HL-60 (cell line): ENCODE data around the gene ABCD1.
"Not testable (repeated sequence)": the region's sequence is repeated elsewhere in the genome, so short reads cannot be mapped to it uniquely, and the experiment has no call there.

Source experiments
- GABPA ChIP-seq: IDR thresholded peaks from 2 replicates; pipeline ENCODE4 v1.6.1; 2012; ENCODE audit warnings: low read depth
- POLR2AphosphoS5 ChIP-seq: IDR thresholded peaks from 2 replicates; pipeline ENCODE4 v1.6.1; 2012; ENCODE audit warnings: low read depth
- SPI1 ChIP-seq: IDR thresholded peaks from 2 replicates; pipeline ENCODE4 v1.6.1; 2012; ENCODE audit warnings: low read depth, mild to moderate bottlenecking, borderline replicate concordance
- TF ChIP-seq, protein P1 (sequence below): IDR thresholded peaks from one replicate; pipeline ENCODE4 v1.5.1; 2011; ENCODE audit warnings: low read length, control low read depth, inconsistent platforms; ENCODE audit not compliant: insufficient read depth
- TF ChIP-seq, protein P2 (sequence below): IDR thresholded peaks from 2 replicates; pipeline ENCODE4 v1.6.1; 2012; ENCODE audit warnings: low read depth; ENCODE audit not compliant: insufficient replicate concordance

DNA sequence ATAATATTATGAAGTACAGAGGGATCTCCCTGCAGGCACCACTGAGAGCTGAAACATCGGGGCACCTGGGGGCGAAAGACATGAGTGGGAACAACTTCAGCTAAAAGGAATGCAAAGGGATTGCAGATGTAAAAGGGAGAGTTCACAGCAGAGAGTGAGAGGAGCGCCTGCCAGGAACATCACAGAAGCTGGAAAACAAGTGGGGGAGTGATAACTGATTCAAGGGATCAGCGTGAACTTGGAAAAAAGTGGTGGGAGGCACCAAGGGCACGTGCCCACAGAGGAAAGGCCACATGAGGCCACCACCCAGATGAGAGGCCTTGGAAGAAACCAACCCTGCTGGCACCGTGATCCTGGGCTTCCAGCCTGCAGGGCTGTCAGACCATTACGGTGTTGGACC is 24.4 kb downstream of the ABCD1 start:
- TF ChIP-seq, protein P1, sequence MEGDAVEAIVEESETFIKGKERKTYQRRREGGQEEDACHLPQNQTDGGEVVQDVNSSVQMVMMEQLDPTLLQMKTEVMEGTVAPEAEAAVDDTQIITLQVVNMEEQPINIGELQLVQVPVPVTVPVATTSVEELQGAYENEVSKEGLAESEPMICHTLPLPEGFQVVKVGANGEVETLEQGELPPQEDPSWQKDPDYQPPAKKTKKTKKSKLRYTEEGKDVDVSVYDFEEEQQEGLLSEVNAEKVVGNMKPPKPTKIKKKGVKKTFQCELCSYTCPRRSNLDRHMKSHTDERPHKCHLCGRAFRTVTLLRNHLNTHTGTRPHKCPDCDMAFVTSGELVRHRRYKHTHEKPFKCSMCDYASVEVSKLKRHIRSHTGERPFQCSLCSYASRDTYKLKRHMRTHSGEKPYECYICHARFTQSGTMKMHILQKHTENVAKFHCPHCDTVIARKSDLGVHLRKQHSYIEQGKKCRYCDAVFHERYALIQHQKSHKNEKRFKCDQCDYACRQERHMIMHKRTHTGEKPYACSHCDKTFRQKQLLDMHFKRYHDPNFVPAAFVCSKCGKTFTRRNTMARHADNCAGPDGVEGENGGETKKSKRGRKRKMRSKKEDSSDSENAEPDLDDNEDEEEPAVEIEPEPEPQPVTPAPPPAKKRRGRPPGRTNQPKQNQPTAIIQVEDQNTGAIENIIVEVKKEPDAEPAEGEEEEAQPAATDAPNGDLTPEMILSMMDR = not testable (repeated sequence)
- not testable (repeated sequence) for TF ChIP-seq POLR2AphosphoS5, GABPA, SPI1
- TF ChIP-seq, protein P2, sequence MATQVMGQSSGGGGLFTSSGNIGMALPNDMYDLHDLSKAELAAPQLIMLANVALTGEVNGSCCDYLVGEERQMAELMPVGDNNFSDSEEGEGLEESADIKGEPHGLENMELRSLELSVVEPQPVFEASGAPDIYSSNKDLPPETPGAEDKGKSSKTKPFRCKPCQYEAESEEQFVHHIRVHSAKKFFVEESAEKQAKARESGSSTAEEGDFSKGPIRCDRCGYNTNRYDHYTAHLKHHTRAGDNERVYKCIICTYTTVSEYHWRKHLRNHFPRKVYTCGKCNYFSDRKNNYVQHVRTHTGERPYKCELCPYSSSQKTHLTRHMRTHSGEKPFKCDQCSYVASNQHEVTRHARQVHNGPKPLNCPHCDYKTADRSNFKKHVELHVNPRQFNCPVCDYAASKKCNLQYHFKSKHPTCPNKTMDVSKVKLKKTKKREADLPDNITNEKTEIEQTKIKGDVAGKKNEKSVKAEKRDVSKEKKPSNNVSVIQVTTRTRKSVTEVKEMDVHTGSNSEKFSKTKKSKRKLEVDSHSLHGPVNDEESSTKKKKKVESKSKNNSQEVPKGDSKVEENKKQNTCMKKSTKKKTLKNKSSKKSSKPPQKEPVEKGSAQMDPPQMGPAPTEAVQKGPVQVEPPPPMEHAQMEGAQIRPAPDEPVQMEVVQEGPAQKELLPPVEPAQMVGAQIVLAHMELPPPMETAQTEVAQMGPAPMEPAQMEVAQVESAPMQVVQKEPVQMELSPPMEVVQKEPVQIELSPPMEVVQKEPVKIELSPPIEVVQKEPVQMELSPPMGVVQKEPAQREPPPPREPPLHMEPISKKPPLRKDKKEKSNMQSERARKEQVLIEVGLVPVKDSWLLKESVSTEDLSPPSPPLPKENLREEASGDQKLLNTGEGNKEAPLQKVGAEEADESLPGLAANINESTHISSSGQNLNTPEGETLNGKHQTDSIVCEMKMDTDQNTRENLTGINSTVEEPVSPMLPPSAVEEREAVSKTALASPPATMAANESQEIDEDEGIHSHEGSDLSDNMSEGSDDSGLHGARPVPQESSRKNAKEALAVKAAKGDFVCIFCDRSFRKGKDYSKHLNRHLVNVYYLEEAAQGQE = not testable (repeated sequence)
